Colonic mucosa (tissue), 4 donors: ENCODE data around the gene LRMDA. TPM values are rescaled to one million over a fixed set of nuclear protein-coding genes. Genes with fewer than 3 reads are reported as not detected.

Experiments used
- DNase-seq: peaks from one replicate; pipeline ENCODE4 v3.0.0-alpha.2; 2020
- H3K27ac ChIP-seq: fragments of 200-600 bp; one replicate; pipeline ENCODE4 v1.8.0; 2021
- H3K27me3 ChIP-seq: fragments of 200-600 bp; one replicate; pipeline ENCODE4 v1.8.0; 2021
- H3K36me3 ChIP-seq: fragments of 200-600 bp; one replicate; pipeline ENCODE4 v1.8.0; 2021
- H3K4me1 ChIP-seq: fragments of 200-600 bp; one replicate; pipeline ENCODE4 v1.8.0; 2021; ENCODE audit warnings: mild to moderate bottlenecking
- H3K4me3 ChIP-seq: fragments of 200-600 bp; one replicate; pipeline ENCODE4 v1.8.0; 2021
- H3K9ac ChIP-seq, 2 donors: one replicate each; pipeline ENCODE4 v1.7.0; 2013; ENCODE audit warnings: control low read depth in 2 of 2, low read depth in 2 of 2, low read length in 2 of 2
- H3K9me3 ChIP-seq: fragments of 200-600 bp; one replicate; pipeline ENCODE4 v1.8.0; 2021
- intact Hi-C: fragments of 100-400 bp; cut with DNase I; formaldehyde crosslinking; loops from one replicate; pipeline ENCODE4 v1.14.1; 2022
- total RNA-seq, 2 donors: library from RNA; stranded (reverse); fragmentation: NEBNext Ultra II Directional in 1 of 2; extraction: Animal tissue kit (Norgen Biotek cat#: 25700) in 1 of 2; gene quantifications; one replicate each; pipeline ENCODE4 v1.2.1, GENCODE V29; 2021
- TF ChIP-seq, protein P1 (sequence below): fragments of 200-600 bp; IDR thresholded peaks from one replicate; pipeline ENCODE4 v1.8.0; 2022; ENCODE audit warnings: antibody characterized with exemption, mild to moderate bottlenecking
- donor health status: healthy.
- donor health status: DM: no; HTN: no; CAD: no.
- donor health status: DM: no; HTN: no; CAD: no.

Gene LRMDA
- total RNA-seq, 2 donors from 2014 or later = 2.5 to 5.2 TPM

GRCh38 chr10:75399461-75400162, 31.8 kb upstream of the LRMDA start:
- TF ChIP-seq, protein P1, sequence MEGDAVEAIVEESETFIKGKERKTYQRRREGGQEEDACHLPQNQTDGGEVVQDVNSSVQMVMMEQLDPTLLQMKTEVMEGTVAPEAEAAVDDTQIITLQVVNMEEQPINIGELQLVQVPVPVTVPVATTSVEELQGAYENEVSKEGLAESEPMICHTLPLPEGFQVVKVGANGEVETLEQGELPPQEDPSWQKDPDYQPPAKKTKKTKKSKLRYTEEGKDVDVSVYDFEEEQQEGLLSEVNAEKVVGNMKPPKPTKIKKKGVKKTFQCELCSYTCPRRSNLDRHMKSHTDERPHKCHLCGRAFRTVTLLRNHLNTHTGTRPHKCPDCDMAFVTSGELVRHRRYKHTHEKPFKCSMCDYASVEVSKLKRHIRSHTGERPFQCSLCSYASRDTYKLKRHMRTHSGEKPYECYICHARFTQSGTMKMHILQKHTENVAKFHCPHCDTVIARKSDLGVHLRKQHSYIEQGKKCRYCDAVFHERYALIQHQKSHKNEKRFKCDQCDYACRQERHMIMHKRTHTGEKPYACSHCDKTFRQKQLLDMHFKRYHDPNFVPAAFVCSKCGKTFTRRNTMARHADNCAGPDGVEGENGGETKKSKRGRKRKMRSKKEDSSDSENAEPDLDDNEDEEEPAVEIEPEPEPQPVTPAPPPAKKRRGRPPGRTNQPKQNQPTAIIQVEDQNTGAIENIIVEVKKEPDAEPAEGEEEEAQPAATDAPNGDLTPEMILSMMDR = peak; percentile 61
- H3K9ac ChIP-seq = peak overlapping the region; percentile 28 to 87
- peaks cover 8% of the 10 kb centered on the region for H3K4me1 ChIP-seq
- intact Hi-C loops = loop anchor here (5.0 to 10.0 kb wide), 6 partner anchors 248 to 905 kb away; no protein-coding TSS in a partner anchor
- H3K4me3 ChIP-seq = peak overlapping the region; percentile 60
- no peaks in the 10 kb centered on the region for H3K9me3 ChIP-seq
- DNase-seq = peak; percentile 83
- no peaks in the 10 kb centered on the region for H3K36me3 ChIP-seq
- H3K27me3 ChIP-seq = peaks cover 12% of the 10 kb centered on the region
- H3K27ac ChIP-seq = peak overlapping the region; percentile 90

- intact Hi-C loops = loop anchor here (5.0 to 10.0 kb wide), 4 partner anchors 247 to 687 kb away; no protein-coding TSS in a partner anchor
- Histone ChIP-seq H3K4me3 (peak overlapping the region; percentile 60), H3K36me3 (no peaks in the 10 kb centered on the region), H3K9me3 (no peaks in the 10 kb centered on the region), H3K9ac (peak overlapping the region; percentile 87), H3K4me1 (peaks cover 8% of the 10 kb centered on the region), H3K27me3 (peaks cover 17% of the 10 kb centered on the region), H3K27ac (peak overlapping the region; percentile 90)
- DNase-seq = no peak
- TF ChIP-seq, protein P1 = no peak
Observed at GRCh38 chr10:75400163-75400770, 31.2 kb upstream of the LRMDA start.

- peak overlapping the region; percentile 90 for H3K27ac ChIP-seq
- peak overlapping the region; percentile 60 for H3K4me3 ChIP-seq
- H3K9ac ChIP-seq = peak overlapping the region; percentile 87
- H3K4me1 ChIP-seq = peaks cover 8% of the 10 kb centered on the region
- no peaks in the 10 kb centered on the region for H3K36me3 ChIP-seq
- H3K27me3 ChIP-seq = peaks cover 20% of the 10 kb centered on the region
- intact Hi-C loops = loop anchor here (5.0 to 10.0 kb wide), 4 partner anchors 246 to 686 kb away; no protein-coding TSS in a partner anchor
- peak; percentile 61 for DNase-seq
- TF ChIP-seq, protein P1 = no peak
- no peaks in the 10 kb centered on the region for H3K9me3 ChIP-seq
Observed at GRCh38 chr10:75400771-75401568, 30.5 kb upstream of the LRMDA start.

DNA sequence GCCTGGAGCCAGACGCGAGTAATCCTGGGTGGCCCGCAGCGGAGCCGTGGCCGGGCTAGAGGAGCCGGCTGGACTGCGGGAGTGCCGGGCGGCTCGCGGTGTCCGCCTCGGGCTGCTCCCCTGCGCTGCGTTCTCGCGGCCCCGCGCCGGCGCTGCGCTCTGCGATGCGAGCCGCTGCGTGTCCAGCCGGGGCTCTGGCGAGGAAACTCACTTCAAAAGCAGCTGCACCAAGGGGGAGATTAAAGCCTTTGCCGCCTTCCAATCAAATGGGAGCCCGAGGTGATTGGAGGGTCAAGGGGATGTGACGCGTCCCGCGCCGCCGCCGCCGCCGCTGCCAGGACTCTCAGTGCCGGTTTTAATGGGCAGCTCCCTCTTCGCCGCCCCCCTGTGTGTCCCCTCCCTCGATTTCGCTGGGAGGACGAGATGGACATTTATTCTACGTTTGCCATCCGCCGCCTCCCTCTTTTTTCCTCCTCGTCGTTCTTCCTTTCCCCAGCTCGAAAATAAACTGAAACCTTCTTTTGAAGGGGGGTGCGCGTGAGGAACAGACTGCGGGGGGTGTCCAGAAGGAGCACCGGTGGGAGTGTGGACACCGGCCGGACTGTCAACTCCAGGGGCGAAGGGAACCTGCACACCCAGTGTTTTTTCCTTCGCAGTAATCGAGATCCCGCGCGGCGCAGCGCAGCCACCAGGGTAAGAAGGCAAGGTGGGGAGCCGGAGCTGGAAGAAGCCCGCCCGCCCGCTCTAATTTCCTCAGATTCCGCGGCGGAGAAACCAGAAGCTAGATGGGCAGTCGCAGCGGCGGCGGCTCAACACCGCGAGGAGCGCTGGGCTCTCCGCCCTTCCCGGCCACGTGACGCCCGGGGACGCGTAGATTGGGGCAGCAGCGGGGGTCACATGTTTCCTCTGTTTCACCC, 29.6 kb upstream of the LRMDA start, which contains the start of gene ZNF503:
TSS of gene ZNF503 (minus strand) at position 196 of the 917 bp plus-strand sequence. CDS start 345 bp downstream, outside the sequence.
- peak; percentile 95 for DNase-seq
- no peaks in the 10 kb centered on the region for H3K36me3 ChIP-seq
- H3K9me3 ChIP-seq = no peaks in the 10 kb centered on the region
- H3K27me3 ChIP-seq = peaks cover 15% of the 10 kb centered on the region
- H3K4me3 ChIP-seq = peak within 1 kb of the TSS; percentile 60
- peak within 1 kb of the TSS; percentile 90 for H3K27ac ChIP-seq
- H3K4me1 ChIP-seq = peaks cover 5% of the 10 kb centered on the region
- intact Hi-C loops = loop anchor here (5.0 to 10.0 kb wide), 4 partner anchors 245 to 685 kb away; no protein-coding TSS in a partner anchor
- H3K9ac ChIP-seq = peak within 1 kb of the TSS; percentile 87
- TF ChIP-seq, protein P1 = no peak
